Stomach (tissue), 9 donors: ENCODE measurements around the gene KCNIP4. TPM values are rescaled to one million over a fixed set of nuclear protein-coding genes. Genes with fewer than 3 reads are reported as not detected.

Experiments used
- DNase-seq, 2 donors: peaks; one replicate each; pipeline versions ENCODE4 v3.0.0 to v3.0.0-alpha.2; 2013 to 2019
- H3K27ac ChIP-seq, 5 donors: fragments of 200-600 bp in 4 of 5; sonication (generic) in 4 of 5; one replicate each; pipeline ENCODE4 v1.5.1; 2013 to 2019; ENCODE audit warnings: mild to moderate bottlenecking in 1 of 5, moderate library complexity in 1 of 5
- H3K27me3 ChIP-seq, 3 donors: fragments of 200-600 bp; sonication (generic); one replicate each; pipeline ENCODE4 v1.5.1; 2017 to 2019; ENCODE audit warnings: mixed run types in 1 of 3
- H3K36me3 ChIP-seq, 4 donors: fragments of 200-600 bp; sonication (generic); 1 replicate in 3 of 4; 2 replicates in 1 of 4; pipeline ENCODE4 v1.5.1; 2016 to 2019
- H3K4me1 ChIP-seq, 4 donors: fragments of 200-600 bp; sonication (generic); one replicate each; pipeline ENCODE4 v1.5.1; 2016 to 2019
- H3K4me3 ChIP-seq, 4 donors: fragments of 200-600 bp; sonication (generic) in 3 of 4; one replicate each; pipeline ENCODE4 v1.5.1; 2016 to 2019; ENCODE audit warnings: mild to moderate bottlenecking in 1 of 4
- H3K9me3 ChIP-seq, 4 donors: fragments of 200-600 bp; sonication (generic); one replicate each; pipeline ENCODE4 v1.5.1; 2016 to 2019
- CTCF ChIP-seq, 7 experiments: fragments of 450-650 bp in 4 of 7; fragments of 200-600 bp in 3 of 7; sonication (generic) in 3 of 7; IDR thresholded peaks; one replicate each; pipeline ENCODE4 v1.5.1; 2016 to 2019; ENCODE audit warnings: antibody characterized with exemption in 7 of 7, control low read depth in 2 of 7, mild to moderate bottlenecking in 1 of 7
- EP300 ChIP-seq: sonication (generic); formaldehyde crosslinking; IDR thresholded peaks from one replicate; pipeline ENCODE4 v1.6.1; 2017; ENCODE audit warnings: antibody characterized with exemption
- POLR2A ChIP-seq, 4 donors: fragments of 450-650 bp; IDR thresholded peaks; one replicate each; pipeline ENCODE4 v1.6.1; 2016; ENCODE audit warnings: antibody characterized with exemption in 4 of 4, control low read depth in 2 of 4, mild to moderate bottlenecking in 1 of 4, moderate library complexity in 1 of 4
- POLR2AphosphoS5 ChIP-seq, 3 donors: sonication (generic); formaldehyde crosslinking; IDR thresholded peaks; one replicate each; pipeline ENCODE4 v1.6.1; 2016; ENCODE audit warnings: antibody characterized with exemption in 3 of 3
- WGBS, 5 donors: extraction: QIAGEN DNeasy Blood & Tissue Kit in 3 of 5; methylation state at CpG; one replicate each; pipeline versions ENCODE4 v1.1.5 to v1.1.7; 2013 to 2018; 5-methylcytosine and 5-hydroxymethylcytosine counted together
- intact Hi-C: fragments of 100-400 bp; cut with DNase I; formaldehyde crosslinking; loops from one replicate; pipeline ENCODE4 v1.15.1; 2023; ENCODE audit warnings: low total_unique reads
- polyA plus RNA-seq, 3 donors: library from polyadenylated mRNA; stranded (reverse); fragments of 200-250 nt; gene quantifications; one replicate each; pipeline ENCODE4 v1.2.3, GENCODE V29; 2013
- total RNA-seq, 5 donors: library from RNA; depleted of rRNA; stranded (reverse); fragments of >200 nt; gene quantifications; one replicate each; pipeline versions ENCODE4 v1.1.0 to v1.2.3, GENCODE V29; 2014 to 2016
- donor health status: healthy with polysubstance abuse.
- donor health status: Bipolar disorder and iron deficiency.
- donor health status: healthy.

KCNIP4 gene
- total and polyA plus RNA-seq, 8 donors: 0.23 to 1.8 (median 1.3) TPM; not detected in 4

- H3K4me3 ChIP-seq: no peak overlapping the region
- no peak for DNase-seq
- intact Hi-C loops: no loop called here
- H3K36me3 ChIP-seq: no peaks in the 10 kb centered on the region
- H3K4me1 ChIP-seq: no peaks in the 10 kb centered on the region
- WGBS, 5 donors: 87 to 96% (median 92%) methylated on average over 3 of the region's 3 CpGs
- H3K9me3 ChIP-seq: no peaks in the 10 kb centered on the region
- no peak for TF ChIP-seq POLR2AphosphoS5 (IDR thresholded peaks at IDR 0.05)
- no peak for TF ChIP-seq POLR2A (IDR thresholded peaks at IDR 0.05)
- TF ChIP-seq EP300: no peak
- TF ChIP-seq CTCF (IDR thresholded peaks at IDR 0.05): no peak
- no peak overlapping the region for H3K27ac ChIP-seq
- no peaks in the 10 kb centered on the region for H3K27me3 ChIP-seq
Observed at GRCh38 chr4:20944451-20944850, 1004.1 kb downstream of the KCNIP4 start.

- intact Hi-C loops: no loop called here
- Histone ChIP-seq H3K9me3 (no peaks in the 10 kb centered on the region), H3K27me3 (no peaks in the 10 kb centered on the region), H3K27ac (no peak overlapping the region), H3K36me3 (no peaks in the 10 kb centered on the region), H3K4me1 (no peaks in the 10 kb centered on the region), H3K4me3 (no peak overlapping the region)
- no peak for DNase-seq
- no peak for TF ChIP-seq POLR2A (IDR thresholded peaks at IDR 0.05)
- TF ChIP-seq POLR2AphosphoS5 (IDR thresholded peaks at IDR 0.05): no peak
- no peak for TF ChIP-seq CTCF (IDR thresholded peaks at IDR 0.05)
- no peak for TF ChIP-seq EP300
- 76 to 91% (median 83%) methylated on average over 2 of the region's 2 CpGs for WGBS, 5 donors
Observed at GRCh38 chr4:20938204-20938603, 1010.4 kb downstream of the KCNIP4 start.

GRCh38 chr4:20926529-20926928, 1022.0 kb downstream of the KCNIP4 start:
- no peak for DNase-seq
- Histone ChIP-seq H3K4me3 (no peak overlapping the region), H3K27ac (no peak overlapping the region), H3K27me3 (no peaks in the 10 kb centered on the region), H3K36me3 (no peaks in the 10 kb centered on the region), H3K4me1 (no peaks in the 10 kb centered on the region), H3K9me3 (no peaks in the 10 kb centered on the region)
- intact Hi-C loops: no loop called here
- TF ChIP-seq POLR2A (IDR thresholded peaks at IDR 0.05) (no peak), CTCF (IDR thresholded peaks at IDR 0.05) (no peak), POLR2AphosphoS5 (IDR thresholded peaks at IDR 0.05) (no peak), EP300 (no peak)

GRCh38 chr4:20925176-20925575, 1023.4 kb downstream of the KCNIP4 start:
- DNase-seq: no peak
- no peak for TF ChIP-seq POLR2A (IDR thresholded peaks at IDR 0.05)
- TF ChIP-seq EP300: no peak
- TF ChIP-seq POLR2AphosphoS5 (IDR thresholded peaks at IDR 0.05): no peak
- TF ChIP-seq CTCF (IDR thresholded peaks at IDR 0.05): no peak
- H3K36me3 ChIP-seq: no peaks in the 10 kb centered on the region
- H3K27me3 ChIP-seq: no peaks in the 10 kb centered on the region
- no peaks in the 10 kb centered on the region for H3K4me1 ChIP-seq
- intact Hi-C loops: no loop called here
- WGBS, 5 donors: 73 to 87% (median 77%) methylated on average over 4 of the region's 4 CpGs
- no peak overlapping the region for H3K27ac ChIP-seq
- H3K4me3 ChIP-seq: no peak overlapping the region
- no peaks in the 10 kb centered on the region for H3K9me3 ChIP-seq
